NCI-H2196 treated with DMSO at 0.1 percent for 48 hours (cell line): ENCODE data around the gene TNC.

Experiments
- DNase-seq: peaks from one replicate; lab custom pipeline; 2025; ENCODE audit not compliant: unreplicated experiment; lab: John Stamatoyannopoulos, UW

The TNC gene

GRCh38 chr9:114981063-114981462 is 136.9 kb downstream of the TNC start:
- no peak for DNase-seq

- no peak for DNase-seq
Measured at GRCh38 chr9:114973216-114973615, 144.7 kb downstream of the TNC start.

- DNase-seq: no peak
Measured at GRCh38 chr9:114972510-114973136, 145.3 kb downstream of the TNC start.
